Tibial nerve (tissue), 4 donors: ENCODE results near the gene ZNHIT1. TPM values are rescaled to one million over a fixed set of nuclear protein-coding genes. Genes with fewer than 3 reads are reported as not detected.
"Not testable (repeated sequence)": the region's sequence is repeated elsewhere in the genome, so short reads cannot be mapped to it uniquely, and the experiment has no call there.

Experiments
- DNase-seq, 2 donors: peaks; one replicate each; pipeline ENCODE4 v3.0.0-alpha.2; 2019; ENCODE audit warnings: low spot score in 2 of 2
- H3K27ac ChIP-seq, 4 donors: fragments of 200-600 bp; sonication (generic) in 3 of 4; one replicate each; pipeline ENCODE4 v1.5.1; 2017 to 2019; ENCODE audit warnings: mild to moderate bottlenecking in 1 of 4
- H3K27me3 ChIP-seq, 2 donors: fragments of 200-600 bp; sonication (generic) in 1 of 2; one replicate each; pipeline versions ENCODE4 v1.5.1 to v1.6.0; 2017 to 2019
- H3K36me3 ChIP-seq, 3 donors: fragments of 200-600 bp; sonication (generic); one replicate each; pipeline ENCODE4 v1.5.1; 2018 to 2019
- H3K4me1 ChIP-seq, 4 donors: fragments of 200-600 bp; sonication (generic) in 3 of 4; one replicate each; pipeline ENCODE4 v1.5.1; 2017 to 2019
- H3K4me3 ChIP-seq, 4 donors: fragments of 200-600 bp; sonication (generic) in 3 of 4; one replicate each; pipeline ENCODE4 v1.5.1; 2017 to 2019; ENCODE audit warnings: mild to moderate bottlenecking in 1 of 4, moderate library complexity in 1 of 4
- H3K9me3 ChIP-seq, 4 donors: fragments of 200-600 bp; sonication (generic) in 3 of 4; one replicate each; pipeline ENCODE4 v1.5.1; 2017 to 2019
- CTCF ChIP-seq, 5 experiments: fragments of 200-600 bp in 3 of 5; fragments of 450-650 bp in 2 of 5; sonication (generic) in 3 of 5; IDR thresholded peaks; one replicate each; pipeline ENCODE4 v1.5.1; 2016 to 2019; ENCODE audit warnings: antibody characterized with exemption in 5 of 5, mild to moderate bottlenecking in 3 of 5, moderate library complexity in 2 of 5
- EP300 ChIP-seq, 2 donors: sonication (generic); formaldehyde crosslinking; IDR thresholded peaks; one replicate each; pipeline ENCODE4 v1.6.1; 2017; ENCODE audit warnings: antibody characterized with exemption in 2 of 2, mild to moderate bottlenecking in 1 of 2
- POLR2A ChIP-seq, 2 donors: fragments of 450-650 bp; IDR thresholded peaks; one replicate each; pipeline ENCODE4 v1.6.1; 2017; ENCODE audit warnings: antibody characterized with exemption in 2 of 2, mild to moderate bottlenecking in 2 of 2, moderate library complexity in 2 of 2
- WGBS, 2 donors: methylation state at CpG; one replicate each; pipeline ENCODE4 v1.1.5; 2018; 5-methylcytosine and 5-hydroxymethylcytosine counted together
- total RNA-seq, 4 donors: library from RNA; depleted of rRNA; stranded (reverse); fragments of >200 nt; gene quantifications; one replicate each; pipeline ENCODE4 v1.1.0, GENCODE V29; 2016

ZNHIT1 gene
- total RNA-seq, 4 donors from 2014 or later, result 90.5 to 113 (median 99.3) TPM

- Histone ChIP-seq H3K27ac (peak overlapping the region; percentile 96 to 100 (median 98)), H3K4me1 (peaks cover 0 to 66% (median 21%) of the 10 kb centered on the region in 4 donors), H3K36me3 (peaks cover 0 to 39% (median 0%) of the 10 kb centered on the region in 3 donors), H3K4me3 (peak overlapping the region; percentile 74 to 96 (median 85)), H3K27me3 (no peaks in the 10 kb centered on the region), H3K9me3 (no peaks in the 10 kb centered on the region)
- 35 to 36% methylated on average over 18 to 32 of the region's 32 CpGs for WGBS, 2 donors
- TF ChIP-seq POLR2A (IDR thresholded peaks at IDR 0.05), result peak in 1 of 2 donors; percentile 6
- TF ChIP-seq EP300 (IDR thresholded peaks at IDR 0.05), result no peak
- TF ChIP-seq CTCF (IDR thresholded peaks at IDR 0.05), result no peak
- no peak for DNase-seq
These were observed 27.2 kb downstream of the ZNHIT1 start for GRCh38 chr7:101245147-101245668.

GRCh38 chr7:101248276-101248675 lies 30.3 kb downstream of the ZNHIT1 start:
- no peak for TF ChIP-seq EP300 (IDR thresholded peaks at IDR 0.05)
- TF ChIP-seq CTCF (IDR thresholded peaks at IDR 0.05), result no peak
- no peak for TF ChIP-seq POLR2A (IDR thresholded peaks at IDR 0.05)
- H3K4me1 ChIP-seq, result peaks cover 0 to 60% (median 29%) of the 10 kb centered on the region in 4 donors
- 92 to 94% methylated on average over 5 of the region's 5 CpGs for WGBS, 2 donors

GRCh38 chr7:101250324-101250723 lies 32.4 kb downstream of the ZNHIT1 start:
- Histone ChIP-seq H3K27me3 (no peaks in the 10 kb centered on the region), H3K4me3 (no peak overlapping the region), H3K9me3 (no peaks in the 10 kb centered on the region), H3K27ac (no peak overlapping the region), H3K4me1 (peaks cover 0 to 48% (median 19%) of the 10 kb centered on the region in 4 donors), H3K36me3 (peaks cover 0 to 34% (median 0%) of the 10 kb centered on the region in 3 donors)
- no peak for TF ChIP-seq EP300 (IDR thresholded peaks at IDR 0.05)
- WGBS, 2 donors, result 93 to 94% methylated on average over 3 of the region's 3 CpGs
- no peak for DNase-seq

More at GRCh38 chr7:101248276-101248675, 30.3 kb downstream of the ZNHIT1 start:
- Histone ChIP-seq H3K27me3 (no peaks in the 10 kb centered on the region), H3K27ac (no peak overlapping the region), H3K9me3 (no peaks in the 10 kb centered on the region), H3K36me3 (peaks cover 0 to 34% (median 0%) of the 10 kb centered on the region in 3 donors), H3K4me3 (no peak overlapping the region)
- no peak for DNase-seq

GRCh38 chr7:101251871-101252659 lies 34.1 kb downstream of the ZNHIT1 start:
- peak; percentile 88 to 93 for DNase-seq
- TF ChIP-seq CTCF (IDR thresholded peaks at IDR 0.05) (no peak), POLR2A (IDR thresholded peaks at IDR 0.05) (peak in 1 of 2 donors; percentile 43), EP300 (IDR thresholded peaks at IDR 0.05) (peak in 1 of 2 donors; percentile 79)
- Histone ChIP-seq H3K9me3 (no peaks in the 10 kb centered on the region), H3K36me3 (peaks cover 0 to 33% (median 0%) of the 10 kb centered on the region in 3 donors), H3K4me3 (peak overlapping the region; percentile 53 to 97 (median 84)), H3K27me3 (no peaks in the 10 kb centered on the region), H3K27ac (peak overlapping the region in 3 of 4 donors; percentile 80 to 84 (median 80)), H3K4me1 (peaks cover 0 to 34% (median 14%) of the 10 kb centered on the region in 4 donors)
- 1% methylated on average over 41 to 55 of the region's 55 CpGs for WGBS, 2 donors

GRCh38 chr7:101253199-101253598 lies 35.2 kb downstream of the ZNHIT1 start:
- Histone ChIP-seq H3K4me1 (peaks cover 0 to 34% (median 14%) of the 10 kb centered on the region in 4 donors), H3K36me3 (peaks cover 0 to 23% (median 0%) of the 10 kb centered on the region in 3 donors)
- DNase-seq, H3K4me3 ChIP-seq, H3K27me3 ChIP-seq, H3K27ac ChIP-seq, H3K9me3 ChIP-seq: not testable (repeated sequence)
- 85 to 91% methylated on average over 5 of the region's 5 CpGs for WGBS, 2 donors

- TF ChIP-seq POLR2A (IDR thresholded peaks at IDR 0.05) (no peak), CTCF (IDR thresholded peaks at IDR 0.05) (no peak), EP300 (IDR thresholded peaks at IDR 0.05) (no peak)
- no peak overlapping the region for H3K4me3 ChIP-seq
- peaks cover 0 to 16% (median 8%) of the 10 kb centered on the region in 4 donors for H3K4me1 ChIP-seq
- no peak overlapping the region for H3K27ac ChIP-seq
- WGBS, 2 donors, result 70 to 82% methylated on average over 4 of the region's 4 CpGs
- no peaks in the 10 kb centered on the region for H3K9me3 ChIP-seq
- DNase-seq, result no peak
- peaks cover 0 to under 1% (median 0%) of the 10 kb centered on the region in 3 donors for H3K36me3 ChIP-seq
- H3K27me3 ChIP-seq, result no peaks in the 10 kb centered on the region
These were observed 37.8 kb downstream of the ZNHIT1 start for GRCh38 chr7:101255796-101256195.
